ENCODE results near the gene MRPS24. TPM values are rescaled to one million over a fixed set of nuclear protein-coding genes. Genes with fewer than 3 reads are reported as not detected.

The MRPS24 gene
- total RNA-seq, 4 donors from 2014 or later: 64.2 to 147 (median 81.5) TPM

DNA sequence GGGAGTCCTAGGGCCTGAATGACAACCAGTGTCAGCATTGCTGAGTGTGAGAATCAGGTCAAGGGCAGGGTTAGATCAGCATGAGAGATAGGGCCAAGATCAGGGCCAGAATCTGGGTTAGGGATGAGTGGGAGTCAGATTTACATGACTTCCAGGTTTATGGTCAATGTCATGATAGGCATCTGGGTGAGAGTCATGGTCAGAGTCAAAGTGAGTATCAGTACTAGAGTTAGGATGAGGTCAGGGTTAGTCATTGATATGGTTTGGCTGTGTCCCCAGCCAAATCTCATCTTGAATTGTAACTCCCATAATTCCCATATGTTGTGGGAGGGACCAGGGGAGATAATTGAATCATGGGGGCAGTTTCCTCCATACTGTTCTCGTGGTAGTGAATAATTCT lies 12.3 kb downstream of the MRPS24 start:
- no peak overlapping the region for H3K27ac ChIP-seq
- no peak overlapping the region for H3K4me3 ChIP-seq
- no peaks in the 10 kb centered on the region for H3K36me3 ChIP-seq
- H3K27me3 ChIP-seq: no peaks in the 10 kb centered on the region
- TF ChIP-seq, protein P1, sequence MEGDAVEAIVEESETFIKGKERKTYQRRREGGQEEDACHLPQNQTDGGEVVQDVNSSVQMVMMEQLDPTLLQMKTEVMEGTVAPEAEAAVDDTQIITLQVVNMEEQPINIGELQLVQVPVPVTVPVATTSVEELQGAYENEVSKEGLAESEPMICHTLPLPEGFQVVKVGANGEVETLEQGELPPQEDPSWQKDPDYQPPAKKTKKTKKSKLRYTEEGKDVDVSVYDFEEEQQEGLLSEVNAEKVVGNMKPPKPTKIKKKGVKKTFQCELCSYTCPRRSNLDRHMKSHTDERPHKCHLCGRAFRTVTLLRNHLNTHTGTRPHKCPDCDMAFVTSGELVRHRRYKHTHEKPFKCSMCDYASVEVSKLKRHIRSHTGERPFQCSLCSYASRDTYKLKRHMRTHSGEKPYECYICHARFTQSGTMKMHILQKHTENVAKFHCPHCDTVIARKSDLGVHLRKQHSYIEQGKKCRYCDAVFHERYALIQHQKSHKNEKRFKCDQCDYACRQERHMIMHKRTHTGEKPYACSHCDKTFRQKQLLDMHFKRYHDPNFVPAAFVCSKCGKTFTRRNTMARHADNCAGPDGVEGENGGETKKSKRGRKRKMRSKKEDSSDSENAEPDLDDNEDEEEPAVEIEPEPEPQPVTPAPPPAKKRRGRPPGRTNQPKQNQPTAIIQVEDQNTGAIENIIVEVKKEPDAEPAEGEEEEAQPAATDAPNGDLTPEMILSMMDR (IDR thresholded peaks at IDR 0.05): no peak
- no peak for TF ChIP-seq POLR2AphosphoS5 (IDR thresholded peaks at IDR 0.05)
- TF ChIP-seq EP300 (IDR thresholded peaks at IDR 0.05): no peak
- no peak for TF ChIP-seq POLR2A (IDR thresholded peaks at IDR 0.05)
- no peaks in the 10 kb centered on the region for H3K4me1 ChIP-seq
- no peak for ATAC-seq
- H3K9me3 ChIP-seq: no peaks in the 10 kb centered on the region
- WGBS, 2 donors (ENCODE audit: low coverage in 1 of 2): 100% methylated on average over 1 of the region's 1 CpG; no CpG with 5 or more reads in 1 of the 2 donors

DNA sequence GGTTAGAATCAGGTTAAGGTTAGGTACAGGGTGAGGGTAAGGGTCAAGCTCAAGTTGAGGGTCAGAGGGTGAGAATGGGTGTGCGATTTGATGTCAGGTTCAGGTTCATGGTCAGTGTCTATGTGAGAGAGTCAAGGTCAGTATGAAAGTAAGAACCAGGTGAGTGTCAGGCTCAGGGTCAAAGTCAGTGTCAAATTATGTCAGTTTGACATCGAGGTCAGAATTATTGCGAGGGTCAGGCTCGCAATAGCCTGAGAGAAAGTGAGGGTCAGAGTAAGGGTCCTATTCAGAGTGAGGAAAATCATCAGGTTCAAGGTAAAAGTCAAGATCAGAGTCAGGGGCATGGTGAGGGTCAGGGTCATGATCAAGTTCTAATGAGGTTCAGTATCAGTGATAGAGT lies 13.0 kb downstream of the MRPS24 start:
- Histone ChIP-seq H3K4me1 (no peaks in the 10 kb centered on the region), H3K27me3 (no peaks in the 10 kb centered on the region), H3K9me3 (no peaks in the 10 kb centered on the region), H3K4me3 (no peak overlapping the region), H3K36me3 (no peaks in the 10 kb centered on the region), H3K27ac (no peak overlapping the region)
- TF ChIP-seq EP300 (IDR thresholded peaks at IDR 0.05) (no peak), POLR2AphosphoS5 (IDR thresholded peaks at IDR 0.05) (no peak), POLR2A (IDR thresholded peaks at IDR 0.05) (no peak)
- TF ChIP-seq, protein P1 (IDR thresholded peaks at IDR 0.05): no peak
- no peak for ATAC-seq
- WGBS, 2 donors (ENCODE audit: low coverage in 1 of 2): 93 to 95% methylated on average over 4 of the region's 4 CpGs

DNA sequence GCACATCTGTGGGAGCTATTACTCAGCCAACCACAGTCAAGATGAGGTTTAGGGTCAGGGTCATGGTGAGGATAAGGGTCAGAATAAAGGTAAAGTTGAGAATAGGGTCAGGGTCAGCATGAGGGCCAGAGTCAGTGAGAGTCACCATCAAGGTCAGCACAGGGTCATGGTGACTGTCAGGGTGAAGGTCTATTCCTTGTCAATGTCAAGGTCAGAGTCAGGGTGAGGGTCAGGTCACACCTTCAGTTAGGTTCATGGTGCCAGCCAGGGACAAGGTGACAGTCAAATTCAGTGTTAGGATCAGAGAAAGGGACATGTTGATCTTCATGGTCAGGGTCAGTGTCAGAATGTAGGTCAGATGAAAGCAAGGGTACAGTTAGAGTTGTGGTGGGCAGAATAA lies 14.1 kb downstream of the MRPS24 start:
- ATAC-seq: no peak
- no peaks in the 10 kb centered on the region for H3K27me3 ChIP-seq
- no peak overlapping the region for H3K4me3 ChIP-seq
- H3K36me3 ChIP-seq: no peaks in the 10 kb centered on the region
- no peaks in the 10 kb centered on the region for H3K4me1 ChIP-seq
- no peak overlapping the region for H3K27ac ChIP-seq
- no peaks in the 10 kb centered on the region for H3K9me3 ChIP-seq
- TF ChIP-seq POLR2A (IDR thresholded peaks at IDR 0.05): no peak
- TF ChIP-seq POLR2AphosphoS5 (IDR thresholded peaks at IDR 0.05): no peak
- no peak for TF ChIP-seq EP300 (IDR thresholded peaks at IDR 0.05)
- TF ChIP-seq, protein P1 (IDR thresholded peaks at IDR 0.05): no peak

DNA sequence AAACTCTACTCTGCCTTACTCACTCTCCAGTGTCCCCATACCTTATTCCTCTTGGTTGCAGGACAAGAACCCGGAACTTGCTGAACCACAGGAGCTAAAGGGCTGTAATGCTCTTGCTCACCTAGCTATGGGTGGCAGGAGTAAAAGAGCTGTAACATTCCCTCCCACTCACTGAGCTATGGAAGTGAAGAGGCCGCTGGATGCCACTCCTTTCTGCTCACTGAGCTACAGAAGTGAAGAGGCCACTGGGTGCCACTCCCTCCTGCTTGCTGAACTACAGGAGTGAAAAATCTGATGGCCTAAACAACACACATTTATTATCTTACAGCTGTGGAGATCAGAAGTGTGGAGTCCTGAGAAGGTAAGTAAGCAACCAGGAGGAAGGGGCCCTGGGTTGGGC lies 17.5 kb downstream of the MRPS24 start:
- ATAC-seq: no peak
- H3K27me3 ChIP-seq: no peaks in the 10 kb centered on the region
- H3K27ac ChIP-seq: no peak overlapping the region
- no peaks in the 10 kb centered on the region for H3K9me3 ChIP-seq
- no peak overlapping the region for H3K4me3 ChIP-seq
- no peaks in the 10 kb centered on the region for H3K36me3 ChIP-seq
- TF ChIP-seq, protein P1 (IDR thresholded peaks at IDR 0.05): no peak
- no peak for TF ChIP-seq EP300 (IDR thresholded peaks at IDR 0.05)
- TF ChIP-seq POLR2A (IDR thresholded peaks at IDR 0.05): no peak
- no peak for TF ChIP-seq POLR2AphosphoS5 (IDR thresholded peaks at IDR 0.05)
- WGBS, 2 donors (ENCODE audit: low coverage in 1 of 2): 67 to 83% methylated on average over 1 of the region's 2 CpGs
- no peaks in the 10 kb centered on the region for H3K4me1 ChIP-seq

DNA sequence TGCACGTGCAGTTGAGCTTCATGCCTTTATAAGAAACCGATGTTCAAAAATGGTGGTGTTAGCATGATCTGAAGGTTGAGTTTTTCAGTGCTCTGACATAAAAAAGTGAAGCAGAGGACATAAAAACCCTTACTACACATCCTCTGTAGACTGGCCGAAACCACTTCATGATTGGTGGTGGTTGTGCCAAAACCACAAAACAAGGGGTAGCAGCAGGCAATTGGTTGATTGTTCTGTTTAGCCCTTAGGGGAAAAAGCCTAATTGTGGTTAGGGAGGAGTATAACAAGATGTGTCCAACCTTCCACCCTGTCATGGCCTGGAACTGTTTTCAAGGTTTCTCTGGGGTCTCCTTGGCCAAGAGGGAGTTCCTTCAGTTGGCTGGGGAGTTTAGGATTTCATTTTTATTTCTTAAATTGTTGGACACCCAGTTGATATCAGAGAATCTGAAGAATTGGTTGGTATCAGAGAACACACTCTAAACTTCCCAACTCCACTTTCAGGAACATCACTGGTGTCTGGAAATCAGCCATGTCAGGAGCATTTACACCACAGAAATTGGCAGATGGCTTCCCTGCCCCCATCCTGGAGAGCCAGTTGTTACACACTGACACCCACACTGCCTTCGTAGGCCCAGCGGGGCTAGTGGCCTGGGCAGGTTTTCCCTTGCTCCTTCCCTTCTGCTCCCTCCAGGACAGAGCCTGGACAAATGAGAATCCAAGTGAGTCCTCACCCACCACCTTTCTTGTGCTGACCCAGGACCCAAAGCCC lies 18.8 kb downstream of the MRPS24 start:
- Histone ChIP-seq H3K27me3 (no peaks in the 10 kb centered on the region), H3K4me1 (no peaks in the 10 kb centered on the region), H3K4me3 (no peak overlapping the region), H3K36me3 (no peaks in the 10 kb centered on the region), H3K27ac (no peak overlapping the region), H3K9me3 (no peaks in the 10 kb centered on the region)
- 79 to 89% methylated on average over 3 of the region's 5 CpGs for WGBS, 2 donors (ENCODE audit: low coverage in 1 of 2)
- no peak for ATAC-seq
- TF ChIP-seq EP300 (IDR thresholded peaks at IDR 0.05) (no peak), POLR2AphosphoS5 (IDR thresholded peaks at IDR 0.05) (no peak), POLR2A (IDR thresholded peaks at IDR 0.05) (no peak)
- TF ChIP-seq, protein P1 (IDR thresholded peaks at IDR 0.05): no peak

Data from gastroesophageal sphincter (tissue), 4 donors.